Muscle layer of colon (tissue), 2 donors: ENCODE measurements around the gene GNB1L.

Experiments
- H3K27ac ChIP-seq: one replicate; pipeline ENCODE4 v1.7.0; 2013; ENCODE audit warnings: low read depth, mild to moderate bottlenecking, low read length, moderate library complexity
- H3K27me3 ChIP-seq, 2 donors: one replicate each; pipeline ENCODE4 v1.7.0; 2013; ENCODE audit warnings: low read length in 2 of 2, mild to moderate bottlenecking in 2 of 2; ENCODE audit not compliant: insufficient read depth in 2 of 2, control insufficient read depth in 1 of 2
- H3K36me3 ChIP-seq: one replicate; pipeline ENCODE4 v1.7.0; 2013; ENCODE audit warnings: mild to moderate bottlenecking, low read length; ENCODE audit not compliant: insufficient read depth
- H3K4me1 ChIP-seq: one replicate; pipeline ENCODE4 v1.7.0; 2013; ENCODE audit warnings: mild to moderate bottlenecking, low read length; ENCODE audit not compliant: insufficient read depth
- H3K4me3 ChIP-seq, 2 donors: one replicate each; pipeline ENCODE4 v1.7.0; 2013; ENCODE audit warnings: low read length in 2 of 2, low read depth in 1 of 2, mild to moderate bottlenecking in 1 of 2, moderate library complexity in 1 of 2
- H3K9ac ChIP-seq: one replicate; pipeline ENCODE4 v1.7.0; 2013; ENCODE audit warnings: low read length
- H3K9me3 ChIP-seq: one replicate; pipeline ENCODE4 v1.7.0; 2013; ENCODE audit warnings: mild to moderate bottlenecking, low read length
- donor health status: abdominal sarcoma.
- donor health status: Adenocarcinoma of cecum.

The GNB1L gene

DNA sequence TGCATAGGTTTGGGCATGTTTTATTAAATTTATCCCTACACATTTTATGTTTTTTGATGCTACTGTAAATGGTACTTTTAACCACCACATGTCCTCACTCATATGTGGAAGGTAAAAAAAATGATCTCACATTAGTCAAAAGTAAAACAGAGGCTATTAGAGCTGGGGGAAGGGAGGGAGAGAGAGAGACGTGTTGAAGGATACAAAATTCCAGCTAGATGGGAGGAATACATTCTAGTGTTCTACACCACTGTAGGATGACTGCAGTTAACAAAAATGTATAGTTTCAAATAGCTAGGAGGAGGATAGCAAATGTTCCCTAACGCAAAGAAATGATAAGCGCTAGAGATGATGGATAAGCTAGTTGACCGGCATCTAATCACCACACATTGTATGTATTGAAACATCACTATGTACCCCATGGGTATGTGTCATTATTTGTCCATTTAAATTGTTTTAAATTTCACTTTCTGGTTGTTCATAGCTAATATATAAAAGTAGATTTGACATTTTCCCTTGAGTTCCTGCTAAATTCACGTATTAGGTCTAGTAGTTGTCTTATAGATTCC is 9.9 kb upstream of the GNB1L start:
- Histone ChIP-seq H3K4me1 (no peaks in the 10 kb centered on the region), H3K27ac (no peak overlapping the region), H3K4me3 (no peak overlapping the region), H3K36me3 (no peaks in the 10 kb centered on the region), H3K27me3 (no peaks in the 10 kb centered on the region), H3K9ac (no peak overlapping the region), H3K9me3 (no peaks in the 10 kb centered on the region)

DNA sequence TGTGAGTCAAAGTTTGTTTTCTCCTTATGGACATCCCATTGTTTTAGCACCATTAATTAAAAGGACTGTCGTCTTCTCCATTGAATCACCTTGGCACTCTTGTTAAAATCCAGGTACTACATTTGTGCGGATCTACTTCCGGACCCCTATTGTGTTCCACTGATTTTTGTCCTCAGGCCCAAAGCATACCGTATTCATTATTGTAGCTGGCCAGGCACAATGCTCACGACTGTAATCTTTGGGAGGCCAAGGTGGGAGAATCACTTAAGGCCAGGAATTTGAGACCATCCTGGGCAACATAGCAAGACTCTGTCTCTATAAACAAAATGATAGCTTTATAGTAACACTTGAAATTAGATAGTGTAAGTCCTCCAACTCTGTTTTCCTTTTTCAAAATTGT is 8.9 kb upstream of the GNB1L start:
- H3K4me3 ChIP-seq, result no peak overlapping the region
- H3K27me3 ChIP-seq, result no peaks in the 10 kb centered on the region
- no peaks in the 10 kb centered on the region for H3K36me3 ChIP-seq
- no peaks in the 10 kb centered on the region for H3K9me3 ChIP-seq
- H3K4me1 ChIP-seq, result no peaks in the 10 kb centered on the region
- no peak overlapping the region for H3K27ac ChIP-seq
- H3K9ac ChIP-seq, result no peak overlapping the region

DNA sequence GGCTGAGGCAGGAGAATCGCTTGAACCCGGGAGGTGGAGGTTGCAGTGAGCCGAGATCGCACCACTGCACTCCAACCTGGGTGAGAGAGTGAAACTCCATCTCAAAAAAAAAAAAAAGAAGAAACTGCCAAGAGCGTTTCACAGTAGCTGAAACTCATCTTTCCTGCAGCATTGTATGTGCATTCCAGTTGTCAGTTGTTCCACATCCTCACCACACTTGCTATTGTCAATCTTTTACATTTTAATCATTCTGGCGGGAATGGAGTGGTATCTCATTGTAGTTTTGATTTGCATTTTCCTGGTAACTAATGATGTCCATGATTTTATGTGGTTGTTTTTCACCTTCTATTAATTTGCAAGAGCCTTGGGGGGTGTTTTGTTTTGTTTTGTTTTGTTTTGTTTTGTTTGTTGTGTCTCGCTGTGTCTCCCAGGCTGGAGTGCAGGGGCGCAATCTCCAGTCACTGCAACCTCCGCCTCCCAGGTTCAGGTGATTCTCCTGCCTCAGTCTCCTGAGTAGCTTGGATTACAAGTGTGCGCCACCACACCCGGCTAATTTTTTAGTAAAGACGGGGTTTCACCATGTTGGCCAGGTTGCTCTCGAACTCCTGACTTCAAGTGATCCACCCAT is 8.1 kb upstream of the GNB1L start:
- Histone ChIP-seq H3K36me3 (no peaks in the 10 kb centered on the region), H3K9ac (no peak overlapping the region), H3K27me3 (no peaks in the 10 kb centered on the region), H3K9me3 (no peaks in the 10 kb centered on the region), H3K27ac (no peak overlapping the region), H3K4me1 (no peaks in the 10 kb centered on the region), H3K4me3 (no peak overlapping the region)

DNA sequence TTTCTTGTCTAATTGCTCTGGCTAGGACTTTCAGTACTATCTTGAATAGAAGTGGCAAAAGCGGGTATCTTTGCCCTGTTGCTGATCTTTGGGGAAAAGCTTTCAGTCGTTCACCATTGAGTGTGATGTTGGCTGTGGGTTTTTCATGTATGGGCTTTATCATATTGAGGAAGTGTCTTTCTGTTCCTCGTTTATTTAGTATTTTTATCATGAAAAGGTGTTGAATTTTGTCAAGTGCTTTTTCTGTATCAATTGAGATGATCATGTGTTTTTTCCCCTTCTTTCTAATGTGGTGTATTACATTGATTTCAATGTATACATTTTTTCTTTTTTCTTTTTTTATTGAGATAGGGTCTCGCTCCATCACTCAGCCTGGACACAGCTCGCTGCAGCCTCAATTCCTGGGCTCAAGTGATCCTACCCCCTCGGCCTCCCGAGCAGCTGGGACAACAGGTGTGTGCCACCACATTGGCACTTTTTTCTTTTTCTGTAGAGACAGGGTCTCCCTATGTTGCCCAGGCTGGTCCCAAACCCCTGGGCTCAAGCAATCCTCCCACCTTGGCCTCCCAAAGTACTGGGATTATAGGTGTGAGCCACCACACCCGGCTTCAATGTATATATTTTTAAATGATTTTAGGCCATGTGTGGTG is 5.3 kb upstream of the GNB1L start:
- Histone ChIP-seq H3K9ac (no peak overlapping the region), H3K9me3 (no peaks in the 10 kb centered on the region), H3K27ac (no peak overlapping the region), H3K4me3 (no peak overlapping the region), H3K36me3 (no peaks in the 10 kb centered on the region), H3K4me1 (peaks cover 10% of the 10 kb centered on the region), H3K27me3 (no peaks in the 10 kb centered on the region)

DNA sequence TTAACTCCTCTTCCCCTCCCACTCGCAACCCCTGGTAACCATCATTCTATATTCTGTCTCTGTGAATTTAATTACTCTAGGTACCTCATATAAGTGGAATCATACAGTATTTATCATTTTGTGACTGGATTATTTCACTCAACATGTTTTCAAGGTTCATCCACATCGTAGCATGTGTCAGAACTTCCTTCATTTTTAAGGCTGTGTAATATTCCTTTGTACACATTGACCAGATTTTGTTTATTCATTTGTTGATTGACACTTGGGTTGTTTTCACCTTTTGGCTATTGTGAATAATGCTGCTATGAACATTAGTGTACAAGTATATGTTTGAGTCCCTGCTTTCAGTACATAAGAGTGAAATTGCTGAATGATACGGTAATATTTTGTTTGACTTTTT is 2.7 kb upstream of the GNB1L start:
- Histone ChIP-seq H3K9me3 (no peaks in the 10 kb centered on the region), H3K27me3 (no peaks in the 10 kb centered on the region), H3K36me3 (no peaks in the 10 kb centered on the region), H3K27ac (no peak overlapping the region), H3K9ac (no peak overlapping the region), H3K4me3 (no peak overlapping the region), H3K4me1 (peaks cover 25% of the 10 kb centered on the region)

DNA sequence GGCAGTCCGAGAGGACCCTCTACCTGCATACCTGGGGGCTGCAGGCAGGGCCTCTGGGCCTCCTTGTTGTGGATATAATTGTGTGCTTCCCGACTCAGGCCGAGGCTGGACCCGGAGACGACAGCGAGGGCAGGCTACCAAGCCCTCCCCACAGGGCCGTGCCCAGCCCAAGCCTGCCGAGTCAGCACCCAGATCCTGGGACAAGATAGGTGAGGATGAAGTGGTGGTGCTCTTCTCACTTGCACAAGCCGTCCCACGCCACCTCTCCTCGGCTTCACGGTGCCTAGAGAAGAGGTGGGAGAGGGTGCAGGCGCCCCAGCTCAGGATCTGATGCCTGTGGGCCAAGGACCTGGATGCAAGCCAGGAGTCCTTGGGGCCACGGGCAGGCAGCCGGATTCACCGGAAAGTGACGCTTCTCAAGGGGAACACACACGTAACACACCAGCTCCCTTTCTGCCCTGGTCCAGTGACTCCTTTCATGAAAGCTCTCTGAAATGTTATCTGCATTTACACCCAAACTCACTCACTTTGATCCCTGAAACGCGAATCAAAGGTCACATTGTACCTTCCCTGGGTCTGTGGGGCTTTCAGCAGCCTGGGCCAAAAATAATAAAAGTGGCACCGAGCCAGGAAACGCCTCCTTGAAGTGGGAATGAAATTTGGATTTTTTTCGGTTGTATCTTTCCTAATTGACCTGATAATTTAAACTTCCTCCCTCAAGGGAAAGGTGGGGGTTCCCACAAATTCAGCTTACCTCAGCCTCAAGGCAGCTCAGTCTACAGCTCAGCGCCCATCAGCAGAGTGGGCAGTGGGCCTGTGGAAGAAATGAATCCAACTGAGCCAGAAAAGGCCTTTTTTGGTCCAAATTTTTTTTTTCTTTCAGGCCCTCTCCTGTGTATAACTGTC is 1.1 kb upstream of the GNB1L start:
- Histone ChIP-seq H3K9me3 (no peaks in the 10 kb centered on the region), H3K9ac (peak overlapping the region; percentile 58), H3K4me3 (peak overlapping the region; percentile 83 to 90), H3K27me3 (no peaks in the 10 kb centered on the region), H3K36me3 (peaks cover 16% of the 10 kb centered on the region), H3K27ac (peak overlapping the region; percentile 98), H3K4me1 (peaks cover 25% of the 10 kb centered on the region)

DNA sequence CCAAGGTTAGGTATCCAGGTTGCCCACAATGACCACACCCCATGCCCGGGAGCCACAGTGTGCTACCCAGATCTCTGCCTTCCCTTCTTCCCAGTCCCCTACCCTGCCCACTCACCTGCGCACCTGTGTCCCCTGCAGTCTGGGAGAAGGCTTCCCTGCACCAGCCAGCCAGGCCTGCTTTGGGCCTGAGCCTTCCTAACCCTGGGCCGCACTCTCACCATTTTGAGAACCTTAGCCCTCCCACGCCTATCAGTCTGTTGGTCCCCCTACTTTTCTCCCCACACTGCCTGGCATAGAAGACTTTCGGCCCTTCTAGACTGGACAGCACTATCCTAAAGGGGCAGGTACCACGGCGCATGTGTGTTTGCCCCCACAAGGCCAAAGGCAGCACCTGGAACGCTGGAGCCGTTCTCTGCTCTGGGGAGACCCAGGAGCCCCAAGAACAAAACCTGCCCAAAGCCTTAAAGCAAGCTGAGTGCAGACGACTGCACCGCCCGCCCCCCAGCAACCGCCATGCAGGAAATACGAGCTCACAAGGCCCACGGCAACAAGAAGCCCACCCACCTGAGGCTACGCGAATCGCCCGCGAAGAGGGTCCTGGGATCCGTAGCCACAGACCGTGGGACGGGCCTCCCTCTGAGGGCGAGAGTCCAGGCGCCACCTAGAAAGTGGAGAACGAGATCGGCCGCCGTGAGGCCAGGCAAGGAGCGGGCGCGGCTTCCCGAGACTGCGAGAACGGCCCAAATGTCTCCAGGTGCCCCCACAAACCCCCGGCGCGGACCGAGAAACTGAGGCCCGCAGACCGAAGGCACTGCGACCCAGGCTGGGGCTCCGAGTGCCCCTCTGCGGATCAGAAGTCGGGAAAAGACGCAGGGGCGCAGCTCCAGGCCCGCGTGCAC is 546 bp downstream of the GNB1L start:
- Histone ChIP-seq H3K36me3 (peaks cover 31% of the 10 kb centered on the region), H3K9me3 (no peaks in the 10 kb centered on the region), H3K4me1 (peaks cover 25% of the 10 kb centered on the region), H3K9ac (peak overlapping the region; percentile 93), H3K27me3 (no peaks in the 10 kb centered on the region), H3K4me3 (peak overlapping the region; percentile 83 to 90), H3K27ac (peak overlapping the region; percentile 77)

DNA sequence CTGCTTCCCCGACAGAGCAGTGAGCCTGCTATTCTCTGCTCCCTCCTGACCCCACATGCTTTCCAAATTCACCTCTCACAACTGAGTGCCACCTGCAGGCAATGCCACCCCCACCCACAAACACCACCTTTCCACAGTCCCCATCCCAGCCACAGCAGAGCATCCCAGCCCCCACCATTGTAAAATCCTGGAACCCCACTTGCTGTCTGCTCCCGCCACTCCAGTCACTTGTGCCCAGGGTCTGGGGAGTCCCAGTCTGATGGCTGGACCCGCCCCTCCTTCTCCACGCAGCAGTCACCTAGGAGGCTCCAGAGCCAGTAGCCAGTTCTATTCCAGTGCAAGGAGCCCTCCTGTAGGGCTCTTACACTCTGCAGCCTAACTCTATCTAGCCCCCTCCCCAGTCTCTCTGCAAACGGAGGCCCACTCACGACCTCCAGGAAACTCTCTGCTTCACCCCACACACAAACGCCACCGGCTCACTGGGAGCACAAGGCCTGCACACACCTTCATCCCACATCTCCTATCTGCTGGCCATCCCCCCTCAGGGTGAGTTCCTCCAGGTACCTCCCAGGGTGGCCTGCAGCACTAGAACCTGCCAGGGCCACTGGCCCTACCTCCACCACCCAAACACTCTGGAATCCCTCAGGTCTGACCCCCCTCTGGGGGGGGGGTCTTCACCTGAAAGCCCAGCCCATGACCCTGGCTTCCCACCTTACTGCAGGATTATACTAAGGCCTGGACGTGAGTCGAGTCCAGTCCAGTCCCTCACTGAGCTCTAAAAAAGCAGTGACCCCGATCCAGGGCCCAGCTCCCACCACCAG is 1.4 kb downstream of the GNB1L start:
- peak overlapping the region; percentile 93 for H3K9ac ChIP-seq
- no peaks in the 10 kb centered on the region for H3K9me3 ChIP-seq
- H3K27ac ChIP-seq, result peak overlapping the region; percentile 77
- H3K4me1 ChIP-seq, result peaks cover 25% of the 10 kb centered on the region
- H3K36me3 ChIP-seq, result peaks cover 31% of the 10 kb centered on the region
- H3K27me3 ChIP-seq, result no peaks in the 10 kb centered on the region
- H3K4me3 ChIP-seq, result peak overlapping the region; percentile 83 to 90

DNA sequence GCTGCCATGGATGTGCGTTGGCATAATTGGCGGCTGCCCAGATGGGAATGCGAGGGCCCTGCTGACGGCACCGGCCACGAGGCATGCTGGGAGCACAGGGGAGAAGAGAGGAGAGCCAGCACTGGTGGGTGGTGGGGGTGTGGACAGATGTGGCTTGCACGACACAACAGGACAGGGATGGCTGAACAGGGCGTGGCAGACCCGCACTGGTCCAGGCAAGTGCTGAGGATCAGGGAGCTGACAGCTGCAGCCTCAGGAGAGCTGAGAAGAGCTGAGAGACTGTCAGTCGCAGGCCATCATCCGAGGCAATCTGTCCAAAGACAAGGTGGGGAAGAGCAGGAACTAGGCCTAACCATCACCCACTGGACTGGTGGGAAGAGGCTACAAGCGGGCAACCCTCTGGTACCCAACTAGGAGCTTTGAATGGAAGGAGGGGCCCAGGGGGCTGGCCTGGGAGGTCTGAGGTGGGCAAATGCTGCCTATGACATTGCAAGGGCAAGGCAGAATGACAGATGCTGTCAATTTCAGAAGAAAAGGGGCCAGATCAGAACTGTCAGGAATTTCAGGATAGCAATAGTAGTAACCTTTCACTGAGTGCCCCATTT is 2.4 kb downstream of the GNB1L start:
- Histone ChIP-seq H3K9ac (no peak overlapping the region), H3K27me3 (no peaks in the 10 kb centered on the region), H3K4me1 (peaks cover 25% of the 10 kb centered on the region), H3K9me3 (no peaks in the 10 kb centered on the region), H3K4me3 (peak overlapping the region in 1 of 2 donors; percentile 90), H3K27ac (no peak overlapping the region), H3K36me3 (peaks cover 31% of the 10 kb centered on the region)
